GM21529 (cell line): ENCODE measurements around the gene COG5.

Experiments used
- ATAC-seq: cut with Tn5 transposase; IDR thresholded peaks from one replicate; pipeline ENCODE4 v1.9.1; 2021; ENCODE audit not compliant: unreplicated experiment

Gene COG5

DNA sequence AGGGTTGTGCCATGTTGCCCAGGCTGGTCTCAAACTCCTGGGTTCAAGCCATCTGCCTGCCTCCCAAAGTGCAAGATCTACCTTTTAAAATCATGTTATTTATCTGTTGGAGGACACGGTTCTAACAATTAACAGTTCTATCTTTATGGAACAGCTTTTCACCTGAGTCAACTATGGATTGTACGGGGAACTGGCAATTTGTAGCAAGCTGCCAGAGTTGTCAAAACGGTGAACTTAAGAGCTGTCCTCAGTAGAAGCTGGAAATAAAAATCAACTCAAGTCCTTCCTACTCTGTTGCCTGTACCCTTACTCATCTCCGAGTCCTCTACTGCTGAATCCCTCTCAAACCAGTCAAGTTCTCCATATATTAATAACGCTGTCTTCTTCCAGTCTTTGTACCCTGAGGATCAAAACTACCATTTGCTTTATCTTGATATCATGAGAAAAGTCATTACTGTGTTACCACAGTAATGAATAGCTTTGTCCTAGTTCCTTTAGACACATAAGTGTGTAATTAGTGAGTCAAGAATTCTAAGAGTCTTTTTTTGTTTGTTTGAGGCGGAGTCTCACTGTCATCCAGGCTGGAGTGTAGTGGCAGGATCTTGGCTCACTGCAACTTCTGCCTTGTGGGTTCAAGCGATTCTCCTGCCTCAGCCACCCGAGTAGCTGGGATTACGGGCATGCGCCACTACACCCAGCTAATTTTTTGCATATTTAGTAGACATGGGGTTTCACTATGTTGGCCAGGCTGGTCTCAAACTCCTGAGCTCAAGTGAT, 366.7 kb downstream of the COG5 start:
- no peak for ATAC-seq

- ATAC-seq = no peak
Measured at GRCh38 chr7:107194052-107194451, 369.7 kb downstream of the COG5 start.

- no peak for ATAC-seq
Measured at GRCh38 chr7:107190090-107190489, 373.6 kb downstream of the COG5 start.

DNA sequence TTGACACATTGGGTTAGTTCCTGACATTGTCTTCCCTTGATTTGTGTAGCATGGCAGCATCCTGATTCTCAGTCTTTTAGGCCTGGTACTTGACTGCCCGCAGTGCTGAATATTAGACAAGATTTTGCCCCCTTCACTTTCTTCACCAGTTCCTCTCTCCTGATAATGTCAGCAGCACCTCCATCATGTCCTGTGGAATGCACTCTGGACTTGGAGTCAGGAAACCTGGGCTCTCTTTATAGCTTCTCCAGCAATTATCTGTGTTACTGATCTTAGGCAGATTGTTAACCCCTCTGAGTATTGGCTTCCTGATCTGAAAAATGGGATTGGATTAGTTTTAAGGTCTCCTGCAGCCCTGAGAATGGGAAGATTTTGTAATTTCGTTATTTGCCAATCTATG, 375.9 kb downstream of the COG5 start:
- no peak for ATAC-seq

DNA sequence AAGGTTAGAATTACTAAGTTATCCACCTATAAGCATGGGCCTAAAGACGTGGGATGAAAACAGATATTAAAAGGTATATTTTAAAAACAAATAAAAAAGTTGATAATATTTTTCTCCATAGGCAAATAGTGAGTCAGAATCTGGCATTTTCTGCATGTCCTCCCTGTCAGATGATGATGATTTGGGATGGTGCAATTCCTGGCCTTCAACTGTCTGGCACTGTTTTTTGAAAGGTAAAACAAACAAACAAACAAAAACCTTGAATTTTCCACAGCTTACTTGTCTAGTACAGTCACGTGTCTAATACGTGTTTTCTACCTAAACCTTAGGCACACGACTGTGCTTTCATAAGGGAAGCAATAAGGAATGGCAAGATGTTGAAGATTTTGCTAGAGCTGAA, 377.5 kb downstream of the COG5 start:
- no peak for ATAC-seq

GRCh38 chr7:107185716-107186115, 378.0 kb downstream of the COG5 start:
- no peak for ATAC-seq

DNA sequence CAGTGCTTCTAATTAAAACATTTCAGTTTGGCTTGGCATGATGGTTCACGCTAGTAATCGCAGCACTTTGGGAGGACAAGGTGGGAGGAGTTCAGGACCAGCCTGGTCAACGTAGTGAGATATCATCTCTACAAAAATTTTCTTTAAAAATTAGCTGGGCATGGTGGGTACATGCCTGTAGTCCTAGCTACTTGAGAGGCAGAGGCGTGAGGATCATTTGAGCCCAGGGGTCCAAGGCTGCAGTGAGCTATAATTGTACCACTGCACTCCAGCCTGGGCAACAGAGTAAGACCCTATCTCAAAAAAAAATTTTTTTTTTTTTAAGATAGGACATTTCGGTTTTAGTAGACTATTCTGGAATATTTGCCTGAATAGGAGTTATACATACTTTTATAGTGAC, 382.5 kb downstream of the COG5 start:
- ATAC-seq = no peak

GRCh38 chr7:107180378-107180777, 383.3 kb downstream of the COG5 start:
- no peak for ATAC-seq

GRCh38 chr7:107179326-107180164, 384.2 kb downstream of the COG5 start:
- no peak for ATAC-seq

DNA sequence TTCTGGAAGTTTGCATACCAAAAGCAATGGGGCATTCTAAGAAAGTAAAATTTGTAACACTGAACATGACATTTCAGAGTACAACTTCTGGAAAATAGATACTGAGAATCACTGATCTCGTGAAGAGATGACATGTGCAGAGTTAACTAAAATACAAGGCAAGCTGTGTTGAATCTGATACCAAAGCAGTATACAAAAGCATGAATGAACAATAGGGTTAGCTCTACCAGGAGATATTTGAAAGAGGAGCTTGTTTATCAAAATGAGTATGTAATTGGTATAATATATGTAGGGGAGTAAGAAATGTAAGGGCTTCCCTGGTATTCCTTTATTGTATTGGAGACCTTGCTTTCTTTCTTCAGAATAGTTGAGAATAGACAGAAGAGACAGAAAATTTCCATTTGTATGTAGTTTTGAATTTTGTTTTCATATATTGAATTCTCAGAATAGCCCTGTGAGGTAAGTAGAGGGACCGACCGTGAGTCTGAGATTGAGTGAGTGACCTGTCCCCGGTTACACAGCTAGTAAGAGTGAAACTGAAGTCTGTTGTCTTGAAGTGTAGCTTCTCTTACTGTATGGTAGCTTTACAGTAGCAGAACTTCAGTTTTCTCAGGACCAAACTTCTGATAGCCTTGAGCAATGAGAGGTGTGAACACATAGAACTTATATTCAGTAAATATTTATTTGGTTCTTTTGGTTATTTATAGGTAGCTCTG, 389.9 kb downstream of the COG5 start:
- ATAC-seq = peak; percentile 70

DNA sequence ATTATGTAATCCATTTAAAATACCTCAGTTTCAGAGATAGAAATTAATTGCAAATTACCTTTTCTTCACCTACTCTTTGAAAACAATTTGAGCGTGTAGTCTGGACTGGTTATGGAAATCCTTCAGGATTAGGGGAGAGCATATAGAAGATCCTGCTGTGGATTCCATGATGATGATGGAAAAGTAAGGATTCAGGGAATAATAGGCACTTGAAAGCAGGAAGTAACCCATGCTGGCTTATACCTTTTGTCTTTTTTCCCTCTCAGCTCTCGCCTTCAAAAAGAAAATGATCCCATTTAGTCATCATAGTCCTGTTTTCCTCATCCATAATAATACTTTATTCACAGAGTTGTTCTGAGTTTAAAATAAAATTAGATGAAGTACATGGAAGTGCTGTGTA, 390.5 kb downstream of the COG5 start:
- ATAC-seq = no peak

DNA sequence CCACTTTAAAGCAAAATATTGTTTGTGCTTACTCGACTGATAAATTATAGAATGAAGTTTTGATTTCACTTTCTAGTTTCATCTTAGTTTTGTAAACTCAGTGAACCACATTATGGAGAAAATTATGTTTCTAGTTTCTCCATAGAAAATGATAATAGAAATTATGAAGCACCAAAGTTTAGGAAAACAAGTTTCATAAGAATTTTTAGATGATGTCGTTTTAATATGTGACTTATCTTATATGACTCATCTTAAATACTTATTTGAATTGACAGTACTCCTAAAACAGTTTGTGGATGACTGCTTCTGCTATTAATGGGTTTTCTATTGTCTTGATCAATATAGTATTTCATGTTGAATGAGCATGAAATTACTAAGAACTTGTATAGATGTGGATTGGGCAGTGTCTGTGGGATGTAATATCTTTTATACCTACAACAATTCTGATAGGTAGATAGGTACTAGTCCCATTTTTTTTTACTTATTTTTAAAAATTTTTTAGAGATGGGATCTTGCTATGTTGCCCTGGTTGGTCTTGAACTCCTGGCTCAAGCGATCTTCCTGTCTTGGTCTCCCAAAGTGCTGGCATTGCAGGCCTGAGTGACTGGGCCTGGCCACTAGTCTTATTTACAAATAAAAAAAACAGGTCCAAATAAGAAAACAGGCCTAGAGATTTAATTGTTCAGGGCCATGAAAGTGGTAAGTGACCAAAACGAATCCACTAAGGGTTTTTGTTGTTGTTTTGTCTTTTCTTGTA, 391.3 kb downstream of the COG5 start:
- ATAC-seq = no peak

GRCh38 chr7:107171496-107171895, 392.2 kb downstream of the COG5 start:
- ATAC-seq = no peak

DNA sequence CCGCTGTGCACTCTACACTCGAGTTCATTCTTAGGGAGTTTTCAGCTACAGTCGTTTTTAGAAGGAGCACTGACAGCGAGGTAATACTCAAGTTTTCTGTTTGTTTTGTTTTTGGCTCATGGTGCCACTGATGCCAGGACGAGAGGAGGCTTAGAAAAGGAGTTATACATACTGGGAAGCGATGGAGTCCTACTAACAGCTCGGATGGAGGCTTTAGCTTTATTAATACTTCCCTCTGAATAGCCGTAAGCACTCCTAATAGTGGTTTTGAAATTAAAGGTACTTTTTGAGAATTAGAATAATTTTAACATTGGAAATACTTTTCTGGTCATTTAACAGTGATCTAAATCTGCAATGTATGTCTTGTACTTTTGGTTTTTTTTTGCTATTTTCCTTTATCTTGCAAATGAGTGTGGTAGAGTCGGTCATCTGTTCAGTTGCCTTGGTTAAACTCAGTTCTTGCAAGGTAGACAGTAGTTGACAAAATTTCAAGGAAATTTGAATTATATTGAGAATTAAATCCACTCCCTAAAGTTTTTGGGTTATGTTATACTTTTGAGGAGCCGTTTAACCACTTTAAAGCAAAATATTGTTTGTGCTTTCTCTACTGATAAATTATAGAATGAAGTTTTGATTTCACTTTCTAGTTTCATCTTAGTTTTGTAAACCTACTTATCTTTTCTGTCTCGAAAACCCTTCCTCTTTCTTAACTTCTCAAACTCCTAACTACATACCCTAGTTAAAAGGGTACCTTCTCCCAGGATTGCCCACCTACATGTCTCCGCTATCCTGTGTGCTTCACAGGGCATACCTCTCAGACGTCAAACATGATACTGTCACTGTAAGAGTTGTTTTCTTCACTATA, 393.4 kb downstream of the COG5 start:
- no peak for ATAC-seq

- ATAC-seq = peak; percentile 23
Measured at GRCh38 chr7:107169120-107170050, 394.3 kb downstream of the COG5 start.

DNA sequence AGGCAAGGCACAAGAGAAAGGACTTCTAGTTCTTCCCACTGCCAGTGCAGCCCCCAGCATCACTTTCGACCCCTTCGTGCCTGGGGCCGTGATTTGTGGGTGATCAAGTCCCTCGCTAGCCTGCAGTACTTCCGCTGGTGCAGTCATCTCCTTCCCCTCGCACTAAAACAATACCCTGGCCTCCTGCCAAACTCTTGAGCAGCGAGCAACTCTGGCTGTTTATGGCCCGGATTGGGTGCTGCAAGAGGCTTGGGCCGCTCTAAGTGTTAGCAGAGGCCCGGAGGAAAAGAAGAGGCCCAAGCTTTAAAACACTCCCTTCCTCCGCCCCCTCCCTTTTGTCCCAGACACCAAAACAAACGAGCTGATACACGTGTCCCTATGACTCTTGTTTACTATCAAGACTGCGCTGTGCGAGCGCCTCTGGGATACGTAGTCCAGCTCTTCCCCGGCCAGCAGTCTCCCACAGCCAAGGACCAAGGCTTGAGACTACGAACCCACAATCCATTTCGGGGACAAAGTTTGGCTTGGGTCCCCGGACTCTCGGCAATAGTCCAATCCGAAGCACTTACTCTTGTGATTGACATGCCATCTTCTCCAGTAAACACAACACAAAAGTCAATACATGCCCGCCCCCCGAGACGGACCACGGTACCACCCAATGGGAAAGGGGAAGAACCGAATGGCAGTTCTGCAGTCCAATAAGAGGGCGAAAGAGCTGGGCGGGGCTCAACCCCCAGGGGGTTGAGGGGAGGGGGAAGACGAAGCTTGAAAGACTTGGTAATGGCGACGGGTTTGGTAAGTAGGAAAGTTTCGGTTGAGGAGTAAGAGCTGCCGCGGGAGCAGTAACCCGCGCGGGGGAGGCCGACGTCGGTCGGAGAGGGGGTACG, 395.2 kb downstream of the COG5 start, which contains the start of gene HBP1:
Gene HBP1 (plus strand): TSS at position 771 of the 887 bp plus-strand sequence. CDS start 10,891 bp downstream, outside the sequence.
- peak; percentile 89 for ATAC-seq

- ATAC-seq = no peak
Measured at GRCh38 chr7:107167483-107168232, 396.1 kb downstream of the COG5 start.
